HG03342 (cell line): ENCODE results near the gene KCNQ1.

Experiments
- ATAC-seq: cut with Tn5 transposase; IDR thresholded peaks from one replicate; pipeline ENCODE4 v1.9.1; 2021; ENCODE audit warnings: mild to moderate bottlenecking, moderate library complexity; ENCODE audit not compliant: unreplicated experiment

Gene KCNQ1

GRCh38 chr11:2738551-2739431, 294.0 kb downstream of the KCNQ1 start:
- ATAC-seq, result no peak

- no peak for ATAC-seq
These were observed 294.9 kb downstream of the KCNQ1 start for GRCh38 chr11:2739531-2740274.

- no peak for ATAC-seq
These were observed 295.6 kb downstream of the KCNQ1 start for GRCh38 chr11:2740275-2740940.

DNA sequence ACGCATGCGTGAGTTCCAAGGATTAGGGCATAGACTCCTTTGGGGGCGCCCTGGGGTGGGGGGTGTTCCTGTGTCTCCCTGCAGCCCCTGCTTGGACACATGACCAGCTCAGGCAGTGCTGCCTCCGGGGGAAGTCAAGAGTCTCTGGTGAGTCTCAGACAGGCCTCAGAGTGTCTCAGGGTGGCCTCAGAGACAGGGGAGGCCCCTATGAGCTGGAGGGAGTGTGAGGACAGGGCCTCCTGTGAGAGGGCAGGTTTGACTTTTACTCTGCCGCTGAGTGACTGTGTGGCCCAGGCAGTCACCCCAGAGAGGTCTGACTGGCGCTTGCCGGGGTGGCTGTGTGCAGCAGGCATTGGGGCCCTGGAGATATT, 296.2 kb downstream of the KCNQ1 start:
- no peak for ATAC-seq

GRCh38 chr11:2741377-2742131, 296.7 kb downstream of the KCNQ1 start:
- ATAC-seq, result no peak

DNA sequence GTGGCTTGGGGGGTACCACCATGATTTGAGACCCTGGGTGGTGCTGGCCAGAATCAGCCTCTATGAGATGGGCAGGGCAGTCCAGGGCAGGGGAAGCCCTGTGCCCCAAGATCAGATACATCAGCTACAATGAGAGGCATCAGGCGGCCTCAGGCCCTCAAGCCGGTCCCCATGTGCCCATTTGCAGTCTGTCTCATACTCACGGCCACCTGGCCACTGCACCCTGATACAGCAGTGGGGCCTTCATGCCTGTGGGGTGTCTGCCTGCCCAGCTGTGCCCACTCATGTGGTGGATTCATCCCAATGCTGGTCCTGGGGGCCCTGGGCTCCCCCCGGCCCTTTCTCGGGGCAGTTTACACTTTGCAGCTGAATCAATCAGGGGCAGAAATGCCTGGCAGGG, 297.4 kb downstream of the KCNQ1 start:
- ATAC-seq, result no peak

DNA sequence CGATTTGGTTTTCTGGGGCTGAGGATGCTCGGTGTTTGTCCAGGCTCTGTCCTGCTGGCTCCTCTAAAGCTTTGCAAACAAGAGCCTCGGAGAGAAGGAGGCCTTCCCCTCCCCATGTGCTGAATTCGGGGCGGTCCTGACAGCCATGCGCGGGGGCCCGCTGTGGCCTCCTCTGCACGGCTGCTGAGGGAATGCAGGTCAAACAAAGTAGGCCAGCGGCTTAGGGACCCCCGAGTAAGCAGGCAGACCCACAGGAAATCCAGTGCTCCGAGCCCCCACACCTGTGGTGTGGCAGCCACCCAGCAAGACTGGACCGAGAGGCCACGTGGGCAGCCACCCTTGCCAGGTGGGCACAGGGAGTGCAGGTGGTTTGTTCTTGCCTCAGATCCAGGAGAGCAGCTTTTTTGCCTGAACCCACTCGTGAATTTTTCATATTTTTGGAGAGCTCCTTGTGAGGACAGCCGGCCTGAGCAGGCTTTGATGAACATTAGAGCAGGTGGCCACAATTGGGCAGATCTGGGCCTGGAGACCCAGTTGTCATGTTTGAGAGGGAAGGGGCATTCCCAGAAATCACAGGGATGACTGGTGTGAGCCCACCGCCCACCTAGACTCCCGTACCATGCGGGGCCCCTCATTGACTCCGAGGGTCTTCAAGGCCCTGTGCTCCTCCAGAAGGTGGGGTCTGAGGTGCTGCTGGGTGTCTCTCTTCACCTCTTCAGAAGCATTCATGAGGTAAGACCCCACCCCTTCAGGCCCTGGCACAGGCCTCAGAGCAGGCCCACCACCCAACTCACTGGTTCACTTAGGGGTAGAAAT, 298.0 kb downstream of the KCNQ1 start:
- ATAC-seq, result no peak

DNA sequence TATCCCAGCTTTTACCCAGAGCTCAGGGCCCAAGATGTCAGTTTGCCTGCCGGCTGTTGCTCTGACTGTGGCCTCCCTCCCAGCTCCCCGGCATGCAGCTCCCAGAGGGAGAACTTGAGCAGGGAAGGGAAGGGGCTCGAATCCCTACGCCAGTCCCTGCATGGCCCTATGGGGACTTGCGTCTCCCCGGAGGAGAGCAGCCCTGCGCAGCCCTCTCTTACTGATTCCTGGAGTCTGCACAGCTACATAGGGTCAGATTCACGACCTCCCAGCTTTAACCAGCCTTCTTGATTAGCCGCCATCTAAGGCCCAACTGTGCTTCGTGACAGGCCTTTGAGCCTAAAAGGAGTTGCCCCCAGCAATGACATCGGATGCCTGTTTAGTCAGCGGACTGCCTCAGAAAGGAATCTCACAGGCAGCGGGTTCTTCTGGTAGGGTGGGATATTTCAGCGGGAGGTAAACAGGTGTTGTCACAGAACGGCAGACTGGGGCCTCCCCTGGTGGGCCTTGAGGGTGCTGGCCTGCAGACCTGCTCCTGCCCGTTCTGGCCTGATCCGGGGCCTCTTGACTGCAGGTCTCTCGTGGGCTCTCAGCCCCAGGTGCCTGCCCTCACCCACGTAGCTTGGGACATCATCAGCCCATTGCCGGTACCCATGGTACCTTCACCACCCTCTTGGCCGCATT, 298.8 kb downstream of the KCNQ1 start:
- ATAC-seq, result no peak

- ATAC-seq, result no peak
These were observed 299.4 kb downstream of the KCNQ1 start for GRCh38 chr11:2744166-2744565.

DNA sequence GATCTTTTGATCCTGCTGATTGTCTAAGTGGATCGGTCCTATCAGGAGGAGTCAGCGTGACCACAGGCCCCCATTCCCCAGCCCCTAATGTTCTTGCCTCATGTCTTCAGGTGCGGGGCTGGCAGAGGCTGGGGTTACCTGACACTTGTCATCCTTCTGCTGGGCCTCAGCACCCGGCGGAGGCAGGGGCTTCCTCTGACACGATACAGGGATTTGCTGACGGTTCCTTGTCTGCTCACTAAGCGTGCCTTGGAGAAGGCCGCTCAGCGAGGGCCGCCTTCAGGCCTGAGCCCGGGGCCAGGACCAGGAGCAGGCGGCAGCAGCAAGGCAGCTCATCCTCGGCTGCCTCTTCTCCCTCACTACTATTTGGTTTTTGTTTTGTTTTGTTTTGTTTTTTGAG, 300.7 kb downstream of the KCNQ1 start:
- no peak for ATAC-seq

DNA sequence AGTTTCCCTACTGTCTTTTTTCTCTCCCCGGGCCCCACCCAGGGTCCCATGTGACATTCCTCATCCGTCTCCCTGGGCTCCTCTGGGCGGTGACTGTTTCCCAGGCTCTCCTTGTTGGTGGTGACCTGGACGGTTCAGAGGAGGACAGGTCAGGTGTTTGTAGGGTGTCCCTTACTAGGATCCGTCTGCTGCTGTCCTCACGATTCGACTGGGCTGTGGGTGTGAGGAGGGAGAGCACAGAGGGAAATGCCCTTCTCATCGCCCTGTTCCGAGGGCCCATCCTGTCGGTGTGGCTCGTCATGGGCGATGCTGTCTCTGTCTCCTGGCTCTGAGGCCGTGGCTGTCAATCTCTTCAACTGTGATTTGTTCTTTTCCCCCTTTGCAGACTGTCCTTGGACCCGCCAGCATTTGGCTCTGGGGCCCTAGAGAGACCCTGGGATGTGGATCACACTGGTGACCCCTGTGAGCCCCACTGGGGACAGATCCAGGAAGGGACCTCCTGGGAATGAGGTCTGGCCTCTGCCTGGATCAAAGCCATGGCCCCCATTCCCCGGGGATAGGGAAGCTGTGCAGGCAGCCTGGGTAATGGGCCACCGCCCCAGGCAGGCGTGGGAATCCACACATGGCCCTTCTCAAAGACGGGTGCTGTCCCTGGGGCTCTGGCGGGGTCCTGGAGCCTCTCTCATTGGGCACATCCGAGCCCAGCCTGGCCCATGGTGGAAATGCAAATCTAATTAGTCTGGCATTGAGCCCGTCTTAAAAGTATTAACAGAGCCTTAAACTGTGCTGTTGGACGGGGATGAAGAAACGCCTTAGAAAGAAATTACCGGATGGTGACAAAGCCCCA, 301.8 kb downstream of the KCNQ1 start:
- no peak for ATAC-seq

- no peak for ATAC-seq
These were observed 302.6 kb downstream of the KCNQ1 start for GRCh38 chr11:2747248-2748027.

DNA sequence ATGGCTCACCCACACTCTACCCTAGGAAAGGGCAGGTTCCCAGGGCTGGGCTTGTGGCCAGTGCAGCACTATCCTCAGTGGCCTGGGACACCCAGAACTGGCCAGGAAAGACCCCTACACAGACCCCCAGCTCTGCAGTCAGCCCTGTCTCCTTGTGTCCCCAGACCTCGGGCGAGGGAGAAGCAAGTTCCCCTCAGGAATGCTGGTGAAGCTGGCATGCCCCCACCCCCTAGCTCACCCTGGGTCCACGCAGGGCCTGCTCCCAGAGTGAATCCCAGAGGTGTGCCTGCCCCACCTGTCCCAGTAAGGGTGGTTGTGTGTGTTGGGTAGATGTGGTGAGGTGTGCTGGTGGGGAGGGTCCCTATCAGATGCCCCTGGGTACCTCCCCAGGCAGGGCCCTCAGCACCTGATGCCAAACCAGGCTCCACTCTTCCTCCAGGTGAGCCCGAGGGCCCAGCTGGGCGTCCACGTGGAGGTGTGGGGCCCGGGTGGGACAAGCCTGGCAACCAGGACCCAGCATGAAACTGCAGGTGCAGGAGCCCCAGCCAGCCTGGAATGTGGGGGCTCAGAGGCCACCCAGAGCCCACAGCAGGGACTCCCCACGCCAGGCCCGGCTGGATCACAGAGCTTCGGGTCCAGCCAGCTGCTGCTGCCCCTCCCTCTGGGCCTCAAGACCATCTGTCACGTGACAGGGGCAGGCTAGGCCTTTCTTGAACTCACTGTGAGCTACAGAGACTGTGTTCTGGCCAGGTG, 303.4 kb downstream of the KCNQ1 start:
- no peak for ATAC-seq

DNA sequence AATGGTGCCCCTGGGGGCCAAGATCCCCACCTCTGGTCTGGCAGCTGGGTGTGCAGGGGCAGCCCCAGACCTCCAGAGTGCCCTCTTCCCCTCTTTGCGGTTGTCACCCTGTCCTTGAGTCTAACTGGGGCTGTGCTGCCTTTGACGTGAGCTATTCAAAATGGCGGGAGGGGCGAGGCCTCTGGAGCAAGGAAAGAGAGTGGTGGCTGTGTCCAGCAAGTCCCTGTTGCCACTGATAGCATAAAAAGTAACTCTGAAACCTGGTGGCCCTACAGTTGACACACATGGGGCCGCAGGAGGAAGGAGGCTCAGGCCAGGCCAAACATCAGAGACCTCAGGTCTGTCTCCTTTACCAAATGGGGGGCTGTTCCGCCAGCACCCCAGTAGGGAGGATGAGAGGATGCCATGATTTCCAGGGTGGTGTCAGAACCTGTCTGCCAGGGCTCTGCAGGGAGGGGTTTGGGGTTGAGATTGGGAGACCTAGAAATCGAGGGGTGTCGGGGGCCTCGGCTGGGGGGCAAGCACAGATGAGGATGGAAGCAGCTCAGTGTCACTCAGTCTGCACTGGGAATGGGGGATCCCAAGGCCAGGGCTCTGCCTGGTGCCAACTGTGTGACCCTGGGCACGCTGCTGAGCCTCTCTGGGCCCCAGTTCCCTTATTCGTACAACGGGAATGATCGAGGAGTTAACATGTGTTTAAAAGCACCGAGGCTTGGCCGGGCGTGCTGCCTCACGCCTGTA, 304.2 kb downstream of the KCNQ1 start:
- ATAC-seq, result no peak

- no peak for ATAC-seq
These were observed 305.4 kb downstream of the KCNQ1 start for GRCh38 chr11:2750101-2750681.
